GM19351 (cell line): Measurements from ENCODE around the gene CHAC1.
"Not testable (repeated sequence)": the region's sequence is repeated elsewhere in the genome, so short reads cannot be mapped to it uniquely, and the experiment has no call there.

Source experiments
- ATAC-seq: cut with Tn5 transposase; IDR thresholded peaks from one replicate; pipeline ENCODE4 v1.9.1; 2021; ENCODE audit warnings: mild to moderate bottlenecking, moderate library complexity; ENCODE audit not compliant: unreplicated experiment

CHAC1 gene

DNA sequence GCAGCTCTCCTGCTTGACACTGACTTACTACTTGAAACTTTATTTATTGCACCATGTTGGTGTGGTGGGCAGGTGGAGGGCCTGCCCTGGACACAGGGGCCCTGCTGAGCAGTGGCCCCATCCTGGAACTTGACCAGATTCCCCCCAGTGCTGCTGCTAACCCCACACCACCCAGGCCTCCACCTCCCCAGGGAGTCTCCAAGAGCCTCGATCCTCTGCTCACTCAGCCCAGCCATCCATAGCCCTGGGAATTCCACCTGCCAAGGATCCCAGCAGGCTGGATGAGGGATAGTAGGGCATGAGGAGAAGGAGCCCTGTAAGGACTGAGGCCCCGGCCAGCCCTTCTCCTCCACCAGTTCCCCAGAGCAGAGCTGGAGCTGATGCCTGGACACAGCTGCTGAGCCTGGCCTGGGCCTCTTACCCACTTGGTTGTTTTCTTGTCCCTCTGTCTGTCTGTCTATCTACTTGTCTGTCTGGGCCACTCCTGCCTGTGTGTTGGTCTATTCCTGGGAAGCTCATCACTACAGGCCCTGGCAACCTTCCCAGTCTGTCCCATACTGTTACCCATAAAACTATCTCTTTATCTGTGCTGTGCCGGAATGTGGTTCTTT is 2.8 kb downstream of the CHAC1 start:
- no peak for ATAC-seq

DNA sequence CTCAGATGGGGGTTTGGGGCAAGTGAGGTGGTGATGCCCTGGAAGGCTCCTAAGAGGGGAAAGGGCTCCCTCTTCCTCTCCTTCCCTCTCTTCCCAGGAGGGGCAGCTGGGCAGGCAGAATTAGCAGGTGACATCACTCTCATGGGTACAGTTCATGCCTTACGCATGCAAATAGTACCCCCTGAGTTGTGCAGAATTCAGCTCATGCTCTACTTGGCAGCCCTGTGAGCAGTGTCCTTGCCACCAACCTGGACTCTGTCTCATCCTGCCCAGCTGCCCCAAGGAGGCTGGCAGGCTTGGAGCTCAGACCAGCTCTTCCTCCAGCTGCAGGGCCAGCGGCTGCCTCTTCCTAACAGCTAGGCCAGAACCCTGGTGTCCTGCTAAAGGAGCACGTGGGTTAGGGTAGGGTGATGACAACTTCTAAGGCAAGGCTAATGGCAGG is 3.3 kb downstream of the CHAC1 start:
- no peak for ATAC-seq

DNA sequence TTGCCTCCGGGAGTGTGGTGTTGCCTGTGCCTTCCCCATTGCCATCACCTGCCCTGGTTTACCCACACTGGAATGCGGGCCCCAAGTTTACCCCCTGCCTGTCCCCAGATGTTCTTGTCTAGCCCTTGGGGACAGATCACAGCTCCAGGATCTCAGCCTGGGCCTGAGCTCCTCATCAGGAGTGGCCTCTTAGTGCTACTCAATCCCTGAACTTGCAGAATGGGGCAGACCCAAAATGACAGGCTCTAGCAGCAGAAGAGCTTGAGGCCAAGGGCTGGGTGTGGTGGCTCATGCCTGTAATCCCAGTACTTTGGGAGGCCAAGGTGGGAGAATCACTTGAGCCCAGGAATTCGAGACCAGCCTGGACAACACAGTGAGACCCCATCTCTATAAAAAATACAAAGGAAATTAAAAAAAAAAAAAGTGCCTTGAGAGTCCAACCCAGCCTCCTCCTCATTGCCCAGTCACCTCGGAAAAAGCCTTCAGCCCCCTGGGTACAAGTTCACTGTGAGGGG is 3.8 kb downstream of the CHAC1 start:
- ATAC-seq: no peak

GRCh38 chr15:40957581-40958051 is 4.3 kb downstream of the CHAC1 start:
- no peak for ATAC-seq

DNA sequence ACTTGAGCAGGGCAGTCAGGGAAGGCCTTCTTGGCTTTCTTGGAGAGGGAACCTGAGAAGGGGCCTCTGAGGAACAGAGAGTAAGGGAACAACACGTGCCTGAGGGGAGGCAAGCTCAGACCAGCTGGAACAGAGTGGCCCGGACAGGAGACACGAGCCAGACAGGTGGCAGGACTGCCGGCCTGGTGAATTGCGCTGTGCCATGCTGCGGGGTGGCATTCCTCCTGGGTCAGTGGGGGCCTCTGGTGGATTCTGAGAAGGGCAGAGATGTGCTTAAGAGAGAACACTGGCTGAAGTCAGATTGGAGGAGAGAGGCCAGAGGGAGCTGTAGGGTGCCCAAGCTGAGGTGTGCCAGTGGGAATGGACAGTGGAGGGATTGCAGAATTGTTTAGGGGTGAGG is 4.9 kb downstream of the CHAC1 start:
- ATAC-seq: no peak

DNA sequence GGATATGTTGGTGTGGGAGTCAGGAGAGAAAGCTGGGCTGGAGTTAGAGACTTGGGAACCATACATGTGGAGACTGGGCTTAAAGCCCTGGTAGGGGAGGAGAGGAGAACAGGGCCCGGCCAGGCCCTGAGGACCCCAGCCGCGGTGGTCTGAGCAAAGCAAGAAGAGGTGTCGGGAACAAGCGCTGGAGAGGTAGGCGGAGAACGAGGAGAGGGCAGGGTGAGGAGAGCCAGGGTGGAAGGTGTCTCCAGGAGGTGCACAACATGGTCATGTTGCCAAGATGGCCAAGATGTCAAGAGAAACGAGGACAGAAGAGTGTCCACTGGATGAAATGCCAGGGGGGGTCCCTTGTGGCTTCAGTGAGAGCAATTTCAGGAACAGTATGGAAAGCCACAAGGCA is 5.5 kb downstream of the CHAC1 start:
- ATAC-seq: no peak

GRCh38 chr15:40959331-40960141 is 6.3 kb downstream of the CHAC1 start:
- no peak for ATAC-seq

- ATAC-seq: no peak
Measured at GRCh38 chr15:40960151-40960885, 7.0 kb downstream of the CHAC1 start.

DNA sequence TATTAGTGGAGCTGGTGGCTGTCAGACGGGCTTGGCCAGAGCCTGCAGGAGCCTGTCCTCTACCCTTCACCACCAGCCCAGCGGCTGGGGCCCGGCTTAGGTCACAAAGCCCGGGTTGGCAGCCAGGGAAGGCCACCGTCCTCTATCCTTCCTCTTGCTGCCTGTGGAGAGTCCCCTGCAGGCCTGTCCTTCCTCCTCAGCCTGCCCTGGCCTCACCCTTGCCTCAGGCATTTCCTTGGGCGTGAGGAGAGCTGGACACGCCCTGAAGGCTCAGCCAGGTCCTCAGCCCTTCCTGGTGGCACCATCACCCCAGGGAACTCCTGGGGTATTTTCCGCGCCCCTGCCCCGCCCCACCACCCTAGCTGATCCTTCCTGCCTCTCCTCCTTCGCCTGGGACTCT is 7.7 kb downstream of the CHAC1 start:
- no peak for ATAC-seq

GRCh38 chr15:40961740-40962139 is 8.5 kb downstream of the CHAC1 start:
- ATAC-seq: not testable (repeated sequence)

- not testable (repeated sequence) for ATAC-seq
Measured at GRCh38 chr15:40962317-40962716, 9.0 kb downstream of the CHAC1 start.

- ATAC-seq: no peak
Measured at GRCh38 chr15:40963201-40963600, 9.9 kb downstream of the CHAC1 start.

DNA sequence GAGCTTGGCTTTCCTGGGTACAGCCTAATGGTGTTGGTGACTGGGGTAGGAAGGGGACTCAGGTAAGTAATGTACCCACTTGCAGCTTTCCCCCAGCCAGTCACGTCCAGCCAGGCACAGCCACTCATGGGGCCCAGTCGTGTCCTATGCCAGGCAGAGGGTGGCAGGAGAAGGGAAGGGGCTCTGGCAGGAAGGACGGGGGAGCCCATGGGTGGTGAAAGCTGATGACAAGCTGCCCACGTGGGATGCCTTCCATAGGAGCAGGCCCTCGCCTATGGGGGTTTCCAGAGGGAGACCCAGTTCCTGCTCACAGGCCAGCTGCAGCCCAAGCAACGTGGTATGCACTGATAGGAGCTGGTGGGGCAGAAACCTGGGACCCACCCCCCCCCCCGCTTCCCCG is 10.7 kb downstream of the CHAC1 start:
- ATAC-seq: no peak

- no peak for ATAC-seq
Measured at GRCh38 chr15:40964634-40965033, 11.4 kb downstream of the CHAC1 start.

DNA sequence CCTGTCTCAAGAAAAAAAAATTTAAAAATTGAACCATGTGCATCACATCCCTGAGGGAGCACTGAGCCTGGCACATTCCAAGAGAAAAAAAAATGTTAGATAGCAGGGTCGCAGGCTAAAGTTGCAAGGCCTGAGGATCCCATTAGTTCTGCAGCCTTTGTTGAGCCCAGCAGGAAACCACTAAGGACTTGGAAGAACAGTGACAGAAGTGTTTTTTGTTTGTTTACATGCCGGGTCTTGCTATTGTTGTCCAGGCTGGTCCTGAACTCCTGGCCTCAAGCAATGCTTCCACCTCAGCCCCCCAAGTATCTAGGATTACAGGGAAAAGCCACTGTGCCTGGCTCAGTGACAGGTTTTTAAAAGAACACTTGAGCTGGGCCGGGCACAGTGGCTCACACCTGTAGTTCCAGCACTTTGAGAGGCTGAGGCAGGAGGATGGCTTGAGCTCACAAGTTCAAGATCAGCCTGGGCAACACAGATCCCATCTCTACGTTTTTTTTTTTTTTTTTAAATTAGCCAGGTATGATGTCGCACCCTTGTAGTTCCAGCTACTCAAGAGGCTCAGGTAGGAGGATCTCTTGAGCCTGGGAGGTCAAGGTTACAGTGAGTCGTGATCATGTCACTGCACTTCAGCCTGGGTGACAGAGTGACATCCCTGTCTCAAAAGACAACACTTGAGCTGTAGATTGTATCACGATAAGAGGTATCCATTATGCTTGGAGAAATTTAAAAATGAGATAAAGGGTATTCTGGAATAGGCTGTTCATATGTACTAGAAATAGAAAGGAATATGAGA is 15.2 kb downstream of the CHAC1 start:
- ATAC-seq: no peak

GRCh38 chr15:40969363-40969762 is 16.1 kb downstream of the CHAC1 start:
- ATAC-seq: no peak

GRCh38 chr15:40974879-40975278 is 21.6 kb downstream of the CHAC1 start:
- ATAC-seq: no peak

DNA sequence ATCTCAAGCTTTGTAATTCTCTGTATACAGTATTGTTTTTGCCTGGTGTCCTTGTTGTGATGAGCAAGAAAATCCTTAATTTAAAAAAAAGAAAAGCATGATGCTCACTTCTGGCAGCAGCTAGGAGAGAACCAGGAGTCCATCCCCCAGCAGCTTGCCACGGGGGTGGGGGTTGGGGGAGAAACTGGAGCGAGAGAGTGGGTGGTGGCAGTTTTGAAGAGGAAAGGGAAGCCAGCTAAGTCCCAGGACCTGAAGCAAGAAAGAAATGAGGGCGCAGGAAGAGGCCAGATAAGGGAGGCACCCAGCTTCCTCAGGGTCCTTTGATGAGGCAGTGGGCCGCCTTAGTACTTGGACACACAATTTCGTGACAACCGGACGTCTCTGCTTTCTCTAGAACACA is 23.5 kb downstream of the CHAC1 start:
- ATAC-seq: no peak

DNA sequence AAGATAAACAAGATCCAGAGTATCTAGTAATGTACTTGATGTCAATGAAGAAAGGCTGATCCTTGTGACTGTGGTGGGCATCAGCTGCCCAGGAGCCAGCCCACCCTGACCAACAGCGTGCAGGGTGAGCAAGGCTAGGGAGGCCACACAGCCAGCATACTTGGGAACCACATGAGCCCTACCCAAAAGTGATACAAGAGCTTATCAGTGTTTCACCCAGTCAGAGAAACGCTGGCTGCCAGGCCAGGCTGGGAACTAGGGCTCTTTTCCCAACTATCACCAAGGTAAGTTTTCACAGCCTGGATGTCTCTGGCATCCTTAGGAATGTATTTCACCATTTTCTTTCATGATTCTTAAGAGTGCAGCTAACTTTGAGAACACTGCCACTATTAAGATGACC is 24.9 kb downstream of the CHAC1 start:
- no peak for ATAC-seq

DNA sequence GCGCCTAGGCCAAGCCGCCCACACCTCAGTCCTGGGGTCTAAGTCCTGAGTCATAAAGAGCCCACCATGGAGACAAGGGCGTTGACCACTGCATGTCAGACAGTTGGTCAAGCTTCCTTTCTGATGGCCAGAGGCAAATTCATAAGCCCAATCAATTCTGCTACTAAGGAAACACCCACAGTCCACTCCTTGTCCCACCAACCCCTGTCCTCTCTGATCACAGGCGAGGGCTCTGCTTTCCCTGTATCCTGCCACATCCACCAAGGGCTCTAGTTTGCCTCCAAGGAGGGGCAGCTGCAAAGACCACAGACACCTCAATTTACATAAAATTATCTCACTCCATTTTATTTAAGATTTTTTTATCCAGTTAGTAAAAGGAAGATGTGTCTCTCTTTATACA is 25.3 kb downstream of the CHAC1 start:
- no peak for ATAC-seq

DNA sequence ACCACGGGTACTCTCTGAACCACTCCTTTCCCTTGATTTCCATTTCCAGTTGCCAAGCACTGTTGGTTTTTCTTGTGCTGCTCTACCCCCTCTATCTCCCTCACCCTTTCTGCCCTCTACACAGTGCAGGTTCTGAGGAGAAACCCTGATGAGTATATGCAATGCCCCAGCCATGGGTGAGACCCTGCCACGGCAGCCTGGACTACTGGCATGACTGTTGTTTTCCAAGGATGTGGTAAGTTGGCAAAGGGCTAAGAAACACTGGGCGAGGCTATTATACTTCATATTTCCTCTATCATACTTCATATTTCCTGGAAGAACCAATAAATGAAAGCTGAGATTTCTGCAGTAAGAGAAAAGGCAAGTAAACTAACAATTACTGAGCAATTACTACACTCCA is 27.9 kb downstream of the CHAC1 start:
- no peak for ATAC-seq
